H7 (cell line): ENCODE results near the gene HSPA12B. TPM values are rescaled to one million over a fixed set of nuclear protein-coding genes. Genes with fewer than 3 reads are reported as not detected.

Experiments
- DNase-seq: peaks from one replicate; pipeline ENCODE4 v3.0.0; 2012
- H3K27me3 ChIP-seq: 2 replicates; pipeline ENCODE4 v1.6.0; 2011; ENCODE audit warnings: mild to moderate bottlenecking, low read length; ENCODE audit not compliant: control insufficient read depth, insufficient read depth
- H3K36me3 ChIP-seq: replicated peaks from 2 replicates; pipeline ENCODE4 v1.5.1; 2011; ENCODE audit warnings: low read length; ENCODE audit not compliant: control insufficient read depth, insufficient read depth
- H3K4me3 ChIP-seq: 2 replicates; pipeline ENCODE4 v1.5.1; 2011; ENCODE audit warnings: low read depth, mild to moderate bottlenecking, control low read depth, low read length, moderate library complexity; ENCODE audit not compliant: insufficient read depth
- total RNA-seq: library from RNA; depleted of rRNA; stranded (reverse); fragments of >200 nt; shearing (Covaris generic); gene quantifications from 2 replicates; pipeline ENCODE4 v1.2.3, GENCODE V29; 2014

The HSPA12B gene
- total RNA-seq, 1 experiment from 2014 or later: 0.97 TPM

- peak; percentile 47 for DNase-seq
- Histone ChIP-seq H3K27me3 (no peaks in the 10 kb centered on the region), H3K36me3 (no peaks in the 10 kb centered on the region), H3K4me3 (no peak overlapping the region)
Observed at GRCh38 chr20:3697588-3698305, 34.7 kb upstream of the HSPA12B start.

DNA sequence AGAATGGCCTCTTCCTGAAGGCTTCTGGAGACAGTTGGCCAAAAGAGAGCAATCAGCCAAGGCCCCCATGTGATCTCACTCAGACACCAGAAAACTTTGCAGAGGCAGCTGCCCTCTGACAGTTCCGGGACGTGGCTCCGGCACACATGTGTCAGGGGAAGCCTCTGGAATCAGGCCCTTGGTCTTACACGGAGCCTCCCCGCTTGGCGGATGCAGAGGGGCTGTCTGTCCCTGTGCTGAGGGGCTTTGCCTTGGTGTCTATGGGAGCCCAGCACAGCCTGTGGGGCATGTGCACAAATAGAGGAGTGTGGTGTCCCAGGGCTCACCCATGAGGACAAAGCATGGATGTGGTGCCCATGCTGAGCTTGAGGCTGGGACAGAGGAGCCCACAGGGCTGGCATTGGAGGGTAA, 33.9 kb upstream of the HSPA12B start:
- Histone ChIP-seq H3K36me3 (no peaks in the 10 kb centered on the region), H3K27me3 (no peaks in the 10 kb centered on the region), H3K4me3 (no peak overlapping the region)
- no peak for DNase-seq

DNA sequence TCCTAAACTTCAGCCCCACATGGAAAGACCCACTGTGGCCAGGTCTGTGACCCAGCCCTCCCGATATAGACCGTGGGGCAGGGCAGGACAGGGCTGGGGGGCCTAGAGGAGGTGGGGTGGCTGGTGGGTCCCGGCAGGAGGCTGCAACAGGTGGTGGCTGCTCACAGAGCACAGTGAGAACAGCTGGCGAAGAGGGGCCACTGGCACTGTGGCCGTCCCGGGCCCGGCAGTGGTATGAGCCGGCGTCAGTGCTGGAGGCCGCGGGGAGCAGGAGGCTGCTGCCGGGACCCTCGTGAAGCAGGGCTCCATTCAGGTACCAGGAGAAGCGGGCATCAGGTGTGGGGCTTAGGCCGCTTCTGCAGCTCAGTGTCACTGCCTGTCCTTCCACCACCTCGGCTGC, 33.4 kb upstream of the HSPA12B start:
- Histone ChIP-seq H3K4me3 (no peak overlapping the region), H3K36me3 (no peaks in the 10 kb centered on the region), H3K27me3 (no peaks in the 10 kb centered on the region)
- DNase-seq: peak; percentile 55

DNA sequence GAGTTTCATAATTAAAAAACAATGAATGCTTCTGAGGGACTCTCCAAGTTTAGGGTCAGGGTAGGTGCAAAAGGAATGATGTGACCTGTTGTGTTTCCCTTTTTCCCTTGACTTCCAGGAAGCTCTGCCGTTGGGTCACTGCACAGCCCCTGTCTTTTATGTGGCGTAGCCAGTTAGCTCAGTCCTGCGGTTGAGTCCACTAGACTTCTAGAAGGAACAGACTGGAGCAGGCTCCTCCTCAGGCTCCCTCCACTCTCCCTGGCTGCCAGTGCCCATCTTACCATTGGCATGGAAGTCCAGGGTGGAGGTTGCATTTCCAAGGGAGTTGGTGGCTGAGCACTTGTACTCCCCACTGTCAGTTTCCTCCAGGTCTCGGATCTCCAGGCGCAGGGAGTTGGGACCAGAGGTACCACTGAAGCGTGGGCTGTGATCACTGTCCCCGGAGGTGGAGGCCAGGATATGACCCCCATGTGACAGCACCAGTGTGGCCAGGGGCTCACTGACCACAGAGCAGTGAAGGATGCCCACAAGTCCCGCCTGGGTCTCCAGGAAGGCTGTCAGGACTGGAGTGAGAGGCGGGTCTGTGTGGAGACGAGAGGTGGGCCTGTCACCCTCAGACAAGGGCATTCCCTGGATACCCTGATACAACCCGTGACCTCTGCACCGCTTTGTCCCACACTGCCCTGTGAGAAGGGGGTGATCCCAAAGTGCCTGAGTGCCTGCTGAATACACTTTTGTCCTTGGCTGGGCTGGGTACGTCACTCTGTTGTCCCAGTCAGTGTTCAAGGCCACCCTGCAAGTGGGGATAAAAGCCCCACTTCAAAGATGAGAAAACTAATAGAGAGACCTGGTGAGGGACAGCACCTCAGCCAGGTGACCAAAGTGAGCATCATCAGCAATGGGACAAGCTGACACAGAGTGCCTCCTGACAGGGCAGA, 31.2 kb upstream of the HSPA12B start:
- DNase-seq: peak; percentile 23
- Histone ChIP-seq H3K36me3 (no peaks in the 10 kb centered on the region), H3K27me3 (no peaks in the 10 kb centered on the region), H3K4me3 (no peak overlapping the region)

DNA sequence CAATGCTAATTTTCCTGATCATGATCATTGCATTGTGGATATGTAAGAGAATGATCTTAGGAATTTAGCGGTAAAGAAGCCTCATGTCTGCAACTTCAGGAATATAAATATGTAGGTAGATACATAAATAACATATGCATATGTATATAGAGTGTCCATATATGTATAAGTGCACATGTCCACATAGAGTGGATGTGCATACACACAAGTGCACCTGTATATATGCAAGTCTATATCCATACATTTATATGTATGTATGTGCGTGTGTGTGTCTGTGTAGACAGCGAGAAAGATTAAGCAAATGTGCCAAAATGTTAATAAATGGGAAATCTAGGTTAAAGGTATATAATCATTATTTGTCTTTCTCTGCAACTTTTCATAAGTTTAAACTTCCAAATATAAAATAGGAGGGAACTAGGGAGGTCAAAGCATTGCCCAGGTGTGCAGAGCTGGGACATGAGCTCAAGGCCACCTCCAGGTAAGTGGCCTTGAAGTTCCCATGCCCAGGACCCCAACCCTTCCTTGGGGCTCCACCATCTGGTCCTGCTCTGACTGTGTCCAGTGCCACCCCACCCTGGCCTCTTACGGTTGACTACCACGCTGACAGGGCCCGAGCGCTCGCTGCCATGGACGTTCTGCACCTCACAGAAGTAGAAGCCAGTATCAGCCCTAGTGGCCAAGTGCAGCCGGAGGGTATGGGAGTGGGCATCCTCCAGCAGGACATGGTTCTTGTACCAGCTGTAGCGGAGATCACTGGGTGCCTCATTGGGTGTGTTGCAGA, 29.7 kb upstream of the HSPA12B start:
- H3K36me3 ChIP-seq: no peaks in the 10 kb centered on the region
- DNase-seq: no peak
- no peaks in the 10 kb centered on the region for H3K27me3 ChIP-seq
- H3K4me3 ChIP-seq: no peak overlapping the region

- no peak for DNase-seq
- no peaks in the 10 kb centered on the region for H3K36me3 ChIP-seq
- no peaks in the 10 kb centered on the region for H3K27me3 ChIP-seq
- H3K4me3 ChIP-seq: no peak overlapping the region
Observed at GRCh38 chr20:3704087-3704486, 28.4 kb upstream of the HSPA12B start.

DNA sequence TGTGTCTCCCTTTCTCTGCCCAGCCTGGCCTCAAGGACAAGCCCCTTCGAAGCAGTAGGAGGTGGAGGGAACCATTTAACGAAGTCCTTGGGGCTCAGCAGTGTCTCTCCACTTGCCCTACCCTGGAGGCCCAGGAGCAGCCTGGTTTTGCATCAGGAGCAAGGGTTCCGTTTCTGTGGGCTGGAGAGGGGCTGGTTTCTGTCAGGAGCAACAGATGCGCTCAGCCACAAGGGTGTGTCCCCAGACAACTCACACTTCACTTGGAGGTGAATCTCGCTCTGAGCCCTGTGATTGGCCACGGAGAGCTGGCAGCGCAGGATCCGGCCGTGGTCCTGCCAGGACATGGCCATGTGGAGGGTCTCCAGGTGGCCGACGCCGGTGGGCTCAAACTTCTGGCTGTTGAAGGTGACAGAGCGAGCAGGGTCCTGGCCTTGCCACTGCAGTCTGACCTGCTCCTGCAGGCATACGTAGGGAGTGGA, 27.0 kb upstream of the HSPA12B start:
- no peak for DNase-seq
- Histone ChIP-seq H3K4me3 (no peak overlapping the region), H3K36me3 (no peaks in the 10 kb centered on the region), H3K27me3 (no peaks in the 10 kb centered on the region)

DNA sequence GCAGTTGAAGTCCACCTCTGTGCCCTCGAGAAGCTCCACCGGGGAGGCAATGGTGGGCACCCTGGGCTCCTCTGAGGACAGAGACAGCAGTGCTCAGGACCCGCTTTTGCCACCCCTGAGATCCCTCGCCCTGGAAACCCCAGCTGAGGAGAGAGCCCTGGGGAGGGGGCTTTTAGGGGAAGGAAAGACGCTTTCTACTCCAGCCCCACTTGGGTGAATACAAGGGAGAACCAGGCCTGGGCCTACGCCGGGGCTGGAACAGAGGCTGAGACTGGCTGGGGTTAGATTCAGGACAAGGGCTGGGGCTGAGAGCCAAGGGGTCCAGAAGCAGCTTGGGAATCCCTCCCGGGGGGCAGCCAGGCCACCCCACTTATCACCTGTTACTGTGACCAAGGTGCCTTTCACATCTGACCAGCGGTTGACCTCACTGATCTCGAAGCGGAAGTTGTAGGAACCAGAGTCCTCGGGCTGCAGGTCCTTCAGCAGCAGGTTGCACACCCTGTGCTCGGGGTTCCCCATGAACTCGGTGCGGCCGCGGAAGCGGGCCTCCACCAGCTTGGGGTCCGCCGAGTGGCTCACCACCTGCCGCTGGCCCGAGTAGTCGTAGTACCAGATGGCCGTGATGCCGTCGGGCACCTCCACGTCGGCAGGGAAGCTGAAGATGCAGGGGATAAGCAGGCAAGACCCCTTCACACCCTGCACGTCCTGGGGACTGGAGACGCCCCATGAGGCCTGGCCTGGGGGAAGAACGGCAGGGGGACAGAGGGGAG, 26.3 kb upstream of the HSPA12B start:
- H3K4me3 ChIP-seq: no peak overlapping the region
- DNase-seq: peak; percentile 40
- H3K27me3 ChIP-seq: no peaks in the 10 kb centered on the region
- no peaks in the 10 kb centered on the region for H3K36me3 ChIP-seq

GRCh38 chr20:3706774-3707507, 25.5 kb upstream of the HSPA12B start:
- H3K27me3 ChIP-seq: no peaks in the 10 kb centered on the region
- no peaks in the 10 kb centered on the region for H3K36me3 ChIP-seq
- DNase-seq: peak; percentile 36

GRCh38 chr20:3707508-3707899, 25.0 kb upstream of the HSPA12B start:
- Histone ChIP-seq H3K4me3 (no peak overlapping the region), H3K36me3 (no peaks in the 10 kb centered on the region), H3K27me3 (no peaks in the 10 kb centered on the region)
- peak; percentile 7 for DNase-seq

More at GRCh38 chr20:3706774-3707507, 25.5 kb upstream of the HSPA12B start:
- no peak overlapping the region for H3K4me3 ChIP-seq

DNA sequence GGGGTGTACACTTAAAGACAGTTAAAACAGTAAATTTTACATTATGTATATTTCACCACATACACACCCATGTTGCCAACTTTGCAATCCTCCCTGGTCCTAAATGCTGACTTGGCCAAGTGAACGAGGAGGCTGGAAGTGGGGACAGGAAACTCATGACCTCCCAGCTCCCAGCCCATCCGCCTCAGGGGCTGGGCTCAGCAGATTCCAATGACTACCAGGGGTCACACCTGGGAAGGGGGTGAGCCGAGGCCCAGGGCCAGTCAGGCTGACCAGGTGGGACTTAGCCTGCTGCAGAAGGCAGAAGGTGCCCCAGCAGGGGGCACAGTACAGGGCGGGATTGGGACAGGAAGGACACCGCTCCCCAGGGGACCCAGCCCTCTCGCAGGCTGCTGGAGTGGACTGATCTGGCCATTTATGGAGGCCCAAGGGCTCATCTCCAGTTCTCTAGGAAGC, 22.4 kb upstream of the HSPA12B start:
- Histone ChIP-seq H3K4me3 (no peak overlapping the region), H3K36me3 (no peaks in the 10 kb centered on the region), H3K27me3 (no peaks in the 10 kb centered on the region)
- peak; percentile 64 for DNase-seq

DNA sequence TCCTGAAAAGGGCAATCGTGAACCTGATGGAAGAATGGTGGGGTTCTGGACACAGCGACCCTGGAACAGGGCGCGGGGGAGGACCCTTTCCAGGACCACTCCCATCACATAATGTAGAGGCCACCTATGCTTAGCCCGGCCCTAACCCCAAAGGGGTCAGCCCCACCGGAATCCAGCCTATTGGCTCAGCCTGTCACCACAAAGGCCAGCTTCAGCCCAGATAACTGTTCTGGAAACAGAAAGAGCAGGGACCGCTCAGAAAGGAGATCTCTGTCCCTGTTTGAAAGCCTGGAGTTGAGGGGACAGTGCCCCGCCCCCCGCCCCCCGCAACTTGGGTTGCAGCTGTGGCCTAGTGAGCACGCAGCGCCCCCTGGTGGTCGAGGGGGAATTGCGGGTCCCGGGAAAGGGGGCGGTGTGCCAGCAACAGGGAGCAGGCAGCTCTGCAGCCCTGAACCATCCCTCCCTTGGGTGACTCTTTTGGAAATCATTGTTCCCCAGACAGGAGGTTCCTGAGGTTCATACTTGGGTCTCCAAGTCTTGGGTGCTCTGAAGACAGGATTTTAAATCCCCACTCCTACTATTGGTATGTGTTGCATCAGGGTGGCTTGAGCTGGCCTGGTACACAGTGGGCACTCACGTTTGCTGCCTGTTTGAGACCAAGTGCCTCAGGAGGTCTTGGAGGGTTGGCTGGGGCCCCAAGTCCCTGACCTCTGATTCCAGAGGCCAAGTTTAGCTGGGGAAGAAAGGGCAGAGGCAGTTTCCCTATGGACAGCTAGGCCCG, 21.6 kb upstream of the HSPA12B start:
- Histone ChIP-seq H3K4me3 (no peak overlapping the region), H3K27me3 (no peaks in the 10 kb centered on the region), H3K36me3 (no peaks in the 10 kb centered on the region)
- DNase-seq: peak; percentile 98
